GM12872 (cell line): ENCODE results near the gene SLC7A6.

Source experiments
- TF ChIP-seq, protein P1 (sequence below): IDR thresholded peaks from 3 replicates; pipeline ENCODE4 v1.5.1; 2011; ENCODE audit warnings: low read depth, mild to moderate bottlenecking, low read length, moderate library complexity; ENCODE audit not compliant: insufficient read depth

Gene SLC7A6

DNA sequence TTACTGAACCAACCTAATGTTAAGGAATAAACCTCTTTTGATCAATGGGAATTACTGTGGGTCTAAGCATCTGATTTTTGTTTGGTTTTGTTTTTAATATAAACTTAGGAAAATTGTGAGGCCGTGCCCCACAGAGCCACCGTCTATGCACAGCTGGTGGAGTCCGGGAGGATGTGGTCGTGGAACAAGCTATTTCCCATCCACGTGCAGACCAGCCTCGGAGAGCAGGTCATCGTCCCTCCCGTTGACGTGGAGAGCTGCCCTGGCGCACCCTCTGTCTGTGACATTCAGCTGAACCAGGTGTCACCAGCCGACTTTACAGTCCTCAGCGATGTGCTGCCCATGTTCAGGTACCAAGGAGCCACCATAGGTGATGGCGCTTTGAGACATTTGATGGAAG is 74.9 kb downstream of the SLC7A6 start:
- TF ChIP-seq, protein P1, sequence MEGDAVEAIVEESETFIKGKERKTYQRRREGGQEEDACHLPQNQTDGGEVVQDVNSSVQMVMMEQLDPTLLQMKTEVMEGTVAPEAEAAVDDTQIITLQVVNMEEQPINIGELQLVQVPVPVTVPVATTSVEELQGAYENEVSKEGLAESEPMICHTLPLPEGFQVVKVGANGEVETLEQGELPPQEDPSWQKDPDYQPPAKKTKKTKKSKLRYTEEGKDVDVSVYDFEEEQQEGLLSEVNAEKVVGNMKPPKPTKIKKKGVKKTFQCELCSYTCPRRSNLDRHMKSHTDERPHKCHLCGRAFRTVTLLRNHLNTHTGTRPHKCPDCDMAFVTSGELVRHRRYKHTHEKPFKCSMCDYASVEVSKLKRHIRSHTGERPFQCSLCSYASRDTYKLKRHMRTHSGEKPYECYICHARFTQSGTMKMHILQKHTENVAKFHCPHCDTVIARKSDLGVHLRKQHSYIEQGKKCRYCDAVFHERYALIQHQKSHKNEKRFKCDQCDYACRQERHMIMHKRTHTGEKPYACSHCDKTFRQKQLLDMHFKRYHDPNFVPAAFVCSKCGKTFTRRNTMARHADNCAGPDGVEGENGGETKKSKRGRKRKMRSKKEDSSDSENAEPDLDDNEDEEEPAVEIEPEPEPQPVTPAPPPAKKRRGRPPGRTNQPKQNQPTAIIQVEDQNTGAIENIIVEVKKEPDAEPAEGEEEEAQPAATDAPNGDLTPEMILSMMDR = no peak

DNA sequence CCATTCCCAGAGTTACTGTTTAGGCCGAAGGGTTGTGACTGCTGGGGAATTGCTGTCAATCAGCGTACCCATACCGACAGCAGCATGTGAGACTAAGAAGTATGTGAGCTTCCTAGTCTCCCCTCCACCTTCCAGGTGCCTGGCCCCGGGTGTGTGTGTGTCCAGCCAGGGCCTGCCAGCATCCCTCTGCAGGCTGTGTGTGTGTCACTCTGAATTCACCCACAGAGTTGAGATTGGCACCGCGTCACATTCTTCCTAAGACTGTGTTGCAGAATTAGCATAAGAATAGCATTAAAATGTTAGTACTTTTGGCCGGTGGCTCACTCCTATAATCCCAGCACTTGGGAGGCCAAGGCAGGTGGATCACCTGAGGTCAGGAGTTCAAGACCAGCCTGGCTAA is 78.3 kb downstream of the SLC7A6 start:
- TF ChIP-seq, protein P1 = no peak

- TF ChIP-seq, protein P1 = no peak
Observed at GRCh38 chr16:68343137-68343536, 78.8 kb downstream of the SLC7A6 start.

DNA sequence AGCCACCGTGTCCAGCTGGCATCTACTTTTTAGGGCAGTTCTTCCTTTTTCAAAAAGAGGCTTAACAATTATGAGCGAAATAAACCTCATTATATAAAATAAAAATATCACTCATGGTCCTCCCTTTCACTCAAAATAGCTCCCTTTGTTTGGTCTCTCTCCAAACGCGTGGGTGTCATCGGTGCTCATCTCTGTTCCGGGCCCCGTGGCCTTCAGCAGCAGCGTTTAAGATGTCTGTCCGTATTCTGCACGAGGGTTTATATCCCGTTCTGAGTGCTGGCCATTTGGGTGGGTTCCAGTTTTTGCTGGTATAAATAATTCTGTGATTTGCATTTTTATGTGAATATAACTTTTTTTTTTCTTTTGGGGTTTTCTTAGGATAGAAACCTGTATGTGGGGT is 79.9 kb downstream of the SLC7A6 start:
- TF ChIP-seq, protein P1 = no peak

DNA sequence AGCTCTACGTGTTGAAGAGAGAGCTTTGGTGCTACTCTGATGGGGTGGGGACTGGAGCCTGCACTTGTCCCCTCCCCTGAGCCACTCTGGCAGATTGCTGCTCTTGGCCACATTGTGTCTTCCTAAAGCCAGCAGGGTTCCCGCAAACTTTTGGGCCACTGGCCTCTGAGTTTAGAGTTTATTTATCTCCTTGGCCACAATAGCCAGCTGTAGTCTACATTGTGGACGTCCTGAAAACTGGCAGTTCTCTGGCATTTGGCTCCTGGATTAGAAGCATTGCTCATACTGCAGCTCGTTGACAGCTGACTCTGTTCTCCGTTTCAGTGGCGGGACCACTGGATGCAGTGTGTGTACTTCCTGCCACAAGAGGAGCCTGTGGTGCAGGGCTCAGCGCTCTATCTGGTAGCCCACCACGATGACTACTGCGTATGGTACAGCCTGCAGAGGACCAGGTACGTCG is 81.1 kb downstream of the SLC7A6 start:
- TF ChIP-seq, protein P1 = no peak

DNA sequence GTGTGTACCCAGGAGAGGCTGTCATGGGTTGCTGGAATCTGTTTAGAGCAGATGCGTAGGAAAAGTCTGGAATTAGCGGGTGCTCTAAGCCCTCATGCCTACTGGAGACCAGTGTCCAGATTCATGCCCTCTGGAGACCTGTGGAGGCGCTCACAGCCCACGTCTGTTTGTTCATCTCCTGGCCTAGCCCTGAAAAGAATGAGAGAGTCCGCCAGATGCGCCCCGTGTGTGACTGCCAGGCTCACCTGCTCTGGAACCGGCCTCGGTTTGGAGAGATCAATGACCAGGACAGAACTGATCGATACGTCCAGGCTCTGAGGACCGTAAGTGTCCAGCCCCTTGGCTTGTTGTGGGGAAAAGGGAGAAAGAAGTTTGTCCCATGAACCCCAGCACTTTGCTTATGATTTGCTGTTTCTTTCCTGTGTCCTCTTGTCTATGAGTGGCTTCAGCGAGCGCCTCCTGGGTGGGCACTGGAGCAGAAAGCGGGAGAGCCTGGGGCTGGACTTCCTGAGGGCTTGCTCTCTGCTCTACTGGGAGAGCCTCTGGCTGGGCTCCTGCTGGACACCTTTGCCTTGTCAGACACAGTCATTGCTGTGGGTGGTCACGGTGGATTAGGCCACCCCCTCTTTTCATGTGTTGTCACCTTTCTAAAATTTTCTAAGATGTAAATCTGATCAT is 81.8 kb downstream of the SLC7A6 start:
- TF ChIP-seq, protein P1 = no peak

- TF ChIP-seq, protein P1 = no peak
Observed at GRCh38 chr16:68346892-68347480, 82.7 kb downstream of the SLC7A6 start.
